Measurements from ENCODE around the gene TAF11L4.
"Not testable (repeated sequence)": the region's sequence is repeated elsewhere in the genome, so short reads cannot be mapped to it uniquely, and the experiment has no call there.

Gene TAF11L4

GRCh38 chr5:17521501-17521900 lies at the start of gene TAF11L4:
Gene TAF11L4, plus strand, starts transcription at chr5:17521801.
- H3K4me3 Mint-ChIP-seq; H3K4me1 Mint-ChIP-seq (ENCODE audit: low read depth); H3K36me3 Mint-ChIP-seq (ENCODE audit: low read depth); H3K9me3 Mint-ChIP-seq; H3K27me3 Mint-ChIP-seq (ENCODE audit: low read depth); H3K27ac Mint-ChIP-seq: not testable (repeated sequence)

GRCh38 chr5:17475064-17475463 lies 46.5 kb upstream of the TAF11L4 start:
- not testable (repeated sequence) for H3K36me3 Mint-ChIP-seq (ENCODE audit: low read depth); H3K27ac Mint-ChIP-seq; H3K27me3 Mint-ChIP-seq (ENCODE audit: low read depth); H3K4me1 Mint-ChIP-seq (ENCODE audit: low read depth); H3K9me3 Mint-ChIP-seq; H3K4me3 Mint-ChIP-seq

- Mint-ChIP-seq H3K36me3 (ENCODE audit: low read depth) (no peaks in the 10 kb centered on the region), H3K27me3 (ENCODE audit: low read depth) (no peaks in the 10 kb centered on the region), H3K4me1 (ENCODE audit: low read depth) (no peaks in the 10 kb centered on the region), H3K9me3 (no peaks in the 10 kb centered on the region), H3K4me3 (no peak overlapping the region), H3K27ac (no peak overlapping the region)
Measured at GRCh38 chr5:17477043-17477442, 44.6 kb upstream of the TAF11L4 start.

- H3K36me3 Mint-ChIP-seq (ENCODE audit: low read depth), result no peaks in the 10 kb centered on the region
- no peaks in the 10 kb centered on the region for H3K27me3 Mint-ChIP-seq (ENCODE audit: low read depth)
- H3K4me1 Mint-ChIP-seq (ENCODE audit: low read depth), result no peaks in the 10 kb centered on the region
- H3K27ac Mint-ChIP-seq, result no peak overlapping the region
- H3K9me3 Mint-ChIP-seq, result no peaks in the 10 kb centered on the region
- H3K4me3 Mint-ChIP-seq, result no peak overlapping the region
Measured at GRCh38 chr5:17477573-17478265, 43.9 kb upstream of the TAF11L4 start.

- Mint-ChIP-seq H3K27ac (no peak overlapping the region), H3K4me1 (ENCODE audit: low read depth) (no peaks in the 10 kb centered on the region), H3K4me3 (no peak overlapping the region)
Measured at GRCh38 chr5:17481378-17481777, 40.2 kb upstream of the TAF11L4 start.

GRCh38 chr5:17482790-17483189 lies 38.8 kb upstream of the TAF11L4 start:
- Mint-ChIP-seq H3K36me3 (ENCODE audit: low read depth) (no peaks in the 10 kb centered on the region), H3K27me3 (ENCODE audit: low read depth) (no peaks in the 10 kb centered on the region), H3K4me3 (no peak overlapping the region)

More at GRCh38 chr5:17481378-17481777, 40.2 kb upstream of the TAF11L4 start:
- no peaks in the 10 kb centered on the region for H3K27me3 Mint-ChIP-seq (ENCODE audit: low read depth)
- no peaks in the 10 kb centered on the region for H3K36me3 Mint-ChIP-seq (ENCODE audit: low read depth)
- no peaks in the 10 kb centered on the region for H3K9me3 Mint-ChIP-seq

GRCh38 chr5:17486464-17487173 lies 35.0 kb upstream of the TAF11L4 start:
- H3K9me3 Mint-ChIP-seq; H3K36me3 Mint-ChIP-seq (ENCODE audit: low read depth); H3K4me3 Mint-ChIP-seq: not testable (repeated sequence)

More at GRCh38 chr5:17482790-17483189, 38.8 kb upstream of the TAF11L4 start:
- H3K27ac Mint-ChIP-seq, result no peak overlapping the region
- H3K9me3 Mint-ChIP-seq, result no peaks in the 10 kb centered on the region
- no peaks in the 10 kb centered on the region for H3K4me1 Mint-ChIP-seq (ENCODE audit: low read depth)

GRCh38 chr5:17487174-17487512 lies 34.5 kb upstream of the TAF11L4 start:
- Mint-ChIP-seq H3K4me3 (no peak overlapping the region), H3K27me3 (ENCODE audit: low read depth) (no peaks in the 10 kb centered on the region), H3K9me3 (peaks cover 6% of the 10 kb centered on the region), H3K27ac (no peak overlapping the region), H3K36me3 (ENCODE audit: low read depth) (no peaks in the 10 kb centered on the region), H3K4me1 (ENCODE audit: low read depth) (no peaks in the 10 kb centered on the region)

More at GRCh38 chr5:17486464-17487173, 35.0 kb upstream of the TAF11L4 start:
- H3K27ac Mint-ChIP-seq; H3K4me1 Mint-ChIP-seq (ENCODE audit: low read depth); H3K27me3 Mint-ChIP-seq (ENCODE audit: low read depth): not testable (repeated sequence)

GRCh38 chr5:17491257-17491656 lies 30.3 kb upstream of the TAF11L4 start:
- H3K36me3 Mint-ChIP-seq (ENCODE audit: low read depth); H3K27me3 Mint-ChIP-seq (ENCODE audit: low read depth); H3K27ac Mint-ChIP-seq; H3K4me1 Mint-ChIP-seq (ENCODE audit: low read depth); H3K4me3 Mint-ChIP-seq: not testable (repeated sequence)
- peaks cover 19% of the 10 kb centered on the region for H3K9me3 Mint-ChIP-seq

GRCh38 chr5:17492770-17493169 lies 28.8 kb upstream of the TAF11L4 start:
- no peaks in the 10 kb centered on the region for H3K4me1 Mint-ChIP-seq (ENCODE audit: low read depth)
- H3K27ac Mint-ChIP-seq, result no peak overlapping the region
- peaks cover 19% of the 10 kb centered on the region for H3K9me3 Mint-ChIP-seq
- H3K27me3 Mint-ChIP-seq (ENCODE audit: low read depth), result no peaks in the 10 kb centered on the region
- H3K4me3 Mint-ChIP-seq, result no peak overlapping the region
- H3K36me3 Mint-ChIP-seq (ENCODE audit: low read depth), result no peaks in the 10 kb centered on the region

- Mint-ChIP-seq H3K9me3 (peaks cover 22% of the 10 kb centered on the region), H3K4me1 (ENCODE audit: low read depth) (no peaks in the 10 kb centered on the region), H3K36me3 (ENCODE audit: low read depth) (no peaks in the 10 kb centered on the region), H3K4me3 (no peak overlapping the region), H3K27me3 (ENCODE audit: low read depth) (no peaks in the 10 kb centered on the region), H3K27ac (no peak overlapping the region)
Measured at GRCh38 chr5:17497446-17497845, 24.2 kb upstream of the TAF11L4 start.

GRCh38 chr5:17497931-17498330 lies 23.7 kb upstream of the TAF11L4 start, which contains the start of gene TAF11L2:
Gene TAF11L2, plus strand, starts transcription at chr5:17498231.
- not testable (repeated sequence) for H3K27me3 Mint-ChIP-seq (ENCODE audit: low read depth); H3K4me3 Mint-ChIP-seq; H3K4me1 Mint-ChIP-seq (ENCODE audit: low read depth); H3K36me3 Mint-ChIP-seq (ENCODE audit: low read depth); H3K27ac Mint-ChIP-seq
- H3K9me3 Mint-ChIP-seq, result peaks cover 20% of the 10 kb centered on the region

- H3K27me3 Mint-ChIP-seq (ENCODE audit: low read depth), result no peaks in the 10 kb centered on the region
- H3K27ac Mint-ChIP-seq, result no peak overlapping the region
- no peaks in the 10 kb centered on the region for H3K36me3 Mint-ChIP-seq (ENCODE audit: low read depth)
- H3K4me1 Mint-ChIP-seq (ENCODE audit: low read depth), result no peaks in the 10 kb centered on the region
- H3K9me3 Mint-ChIP-seq, result peaks cover 14% of the 10 kb centered on the region
- no peak overlapping the region for H3K4me3 Mint-ChIP-seq
Measured at GRCh38 chr5:17511775-17512325, 9.8 kb upstream of the TAF11L4 start.

GRCh38 chr5:17517526-17517925 lies 4.1 kb upstream of the TAF11L4 start:
- H3K4me3 Mint-ChIP-seq; H3K36me3 Mint-ChIP-seq (ENCODE audit: low read depth); H3K4me1 Mint-ChIP-seq (ENCODE audit: low read depth); H3K27ac Mint-ChIP-seq; H3K27me3 Mint-ChIP-seq (ENCODE audit: low read depth); H3K9me3 Mint-ChIP-seq: not testable (repeated sequence)

GRCh38 chr5:17518067-17518466 lies 3.5 kb upstream of the TAF11L4 start, which contains the start of gene TAF11L3:
Gene TAF11L3, plus strand, starts transcription at chr5:17518367.
- H3K9me3 Mint-ChIP-seq; H3K36me3 Mint-ChIP-seq (ENCODE audit: low read depth); H3K27me3 Mint-ChIP-seq (ENCODE audit: low read depth); H3K4me1 Mint-ChIP-seq (ENCODE audit: low read depth); H3K27ac Mint-ChIP-seq; H3K4me3 Mint-ChIP-seq: not testable (repeated sequence)
